ENCODE results near the gene NOC4L.

DNA sequence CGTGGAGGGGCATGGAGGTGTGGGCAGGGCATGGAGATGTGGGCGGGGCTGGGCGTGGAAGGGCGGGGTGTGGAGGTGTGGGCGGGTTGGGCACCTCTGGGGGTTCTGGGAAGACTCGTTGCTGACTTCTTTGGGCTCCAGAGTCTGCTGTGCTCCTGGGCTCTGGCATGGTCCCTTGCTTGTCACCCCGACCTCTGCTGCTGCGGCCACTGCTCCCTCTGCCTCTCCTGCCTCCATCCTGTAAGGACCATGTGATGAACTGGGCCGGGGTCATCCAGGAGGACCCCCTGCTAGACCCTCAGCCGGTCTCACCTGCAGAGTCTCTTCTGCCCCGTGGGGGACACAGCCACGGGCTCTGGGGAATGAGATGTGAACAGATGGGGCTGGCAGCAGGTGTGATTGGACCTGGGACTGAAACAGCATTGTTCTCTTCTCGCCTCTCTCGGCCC, 15.3 kb downstream of the NOC4L start:
- TF ChIP-seq ZNF274 (IDR thresholded peaks at IDR 0.05; ENCODE audit: low read depth, low read length): no peak
- no peak for TF ChIP-seq YY1 (IDR thresholded peaks at IDR 0.05; ENCODE audit: insufficient read depth, insufficient read length)
- no peak for TF ChIP-seq SUZ12 (IDR thresholded peaks at IDR 0.05; ENCODE audit: extremely low read depth, insufficient read depth, insufficient read length)

All from NT2/D1 (cell line).